SKM-1 (cell line): Measurements from ENCODE around the gene CLSTN2.

Source experiments
- DNase-seq: peaks from one replicate; lab custom pipeline; 2025; ENCODE audit not compliant: unreplicated experiment; lab: John Stamatoyannopoulos, UW

CLSTN2 gene

DNA sequence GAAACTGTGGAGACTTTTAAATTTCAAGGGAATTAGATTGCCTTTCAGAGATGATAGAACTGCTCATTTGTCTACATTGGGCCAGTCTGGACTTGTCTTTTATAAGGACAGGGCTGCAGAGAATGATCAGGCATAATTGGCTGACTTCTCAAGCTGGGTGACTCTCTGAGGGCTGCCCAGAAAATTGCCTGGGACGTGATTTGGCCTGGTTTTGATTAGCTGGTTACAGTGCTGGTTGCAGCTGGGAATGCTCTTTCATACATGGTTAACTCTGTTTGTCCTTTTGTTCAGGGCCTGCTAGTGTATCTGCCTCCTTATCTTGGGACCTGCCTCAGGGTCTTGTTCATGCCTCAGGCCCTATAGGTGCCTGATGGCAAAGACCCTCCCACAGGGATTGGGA, 245.6 kb downstream of the CLSTN2 start:
- DNase-seq: no peak

DNA sequence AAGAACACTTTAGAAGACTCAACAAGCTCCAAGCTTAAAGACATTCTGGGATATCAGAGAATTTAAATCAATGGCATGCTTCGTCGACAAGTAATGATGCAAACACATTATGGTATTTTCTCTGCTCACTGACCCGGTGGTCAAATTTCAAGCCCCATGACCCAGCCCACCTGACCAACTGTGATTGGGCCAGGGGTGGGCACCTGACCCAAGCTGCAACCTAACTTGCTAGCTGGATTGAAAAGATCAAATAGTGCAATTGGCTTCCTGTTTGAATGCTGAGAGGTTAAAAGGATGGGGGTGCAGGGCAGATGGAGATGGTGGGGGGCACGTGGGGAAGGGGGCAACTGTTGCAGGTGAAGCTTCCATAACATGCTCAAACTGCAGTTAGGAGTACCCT, 250.4 kb downstream of the CLSTN2 start:
- no peak for DNase-seq

DNA sequence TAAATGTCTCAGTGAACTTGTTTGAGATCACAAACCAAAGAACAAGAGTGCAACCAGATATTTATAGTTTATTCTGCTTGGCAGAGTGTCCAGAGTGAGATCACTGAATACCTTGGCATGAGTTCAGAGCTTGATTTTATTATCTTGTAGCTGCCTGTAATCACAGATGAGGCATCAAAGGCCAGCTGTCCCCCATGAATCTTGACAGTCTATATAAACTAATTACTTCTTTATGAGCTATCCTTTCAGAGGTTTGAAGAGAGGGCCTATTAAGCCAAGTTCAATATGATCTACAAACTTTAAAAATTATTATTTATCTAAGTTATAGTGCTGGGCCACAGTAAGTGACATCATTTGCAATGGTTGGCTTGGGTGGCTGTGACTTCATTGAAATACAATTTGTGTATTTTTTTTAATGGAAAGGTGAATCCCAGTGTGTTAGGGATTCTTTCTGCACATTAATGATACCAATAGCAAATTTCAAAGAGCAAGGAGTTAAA, 251.5 kb downstream of the CLSTN2 start:
- DNase-seq: no peak

DNA sequence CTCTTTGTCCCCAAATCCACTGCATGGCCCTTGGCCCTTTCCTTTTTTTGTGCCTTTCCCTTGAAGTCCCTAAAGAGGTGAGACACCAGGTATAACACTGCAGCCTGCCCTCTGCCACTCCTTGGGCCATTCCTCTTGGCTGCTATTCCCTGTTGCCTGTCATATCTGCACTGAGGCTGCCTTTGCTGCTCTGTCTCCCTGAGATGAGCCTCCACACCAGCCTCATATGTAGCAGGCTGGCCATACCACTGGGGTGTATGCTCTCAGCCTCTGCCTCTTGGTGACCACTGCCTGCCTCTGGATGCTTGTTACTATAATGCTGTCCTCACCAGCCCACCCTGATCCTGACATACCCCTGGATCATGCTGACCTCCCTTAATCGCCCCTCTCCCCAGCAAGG, 252.0 kb downstream of the CLSTN2 start:
- DNase-seq: no peak

DNA sequence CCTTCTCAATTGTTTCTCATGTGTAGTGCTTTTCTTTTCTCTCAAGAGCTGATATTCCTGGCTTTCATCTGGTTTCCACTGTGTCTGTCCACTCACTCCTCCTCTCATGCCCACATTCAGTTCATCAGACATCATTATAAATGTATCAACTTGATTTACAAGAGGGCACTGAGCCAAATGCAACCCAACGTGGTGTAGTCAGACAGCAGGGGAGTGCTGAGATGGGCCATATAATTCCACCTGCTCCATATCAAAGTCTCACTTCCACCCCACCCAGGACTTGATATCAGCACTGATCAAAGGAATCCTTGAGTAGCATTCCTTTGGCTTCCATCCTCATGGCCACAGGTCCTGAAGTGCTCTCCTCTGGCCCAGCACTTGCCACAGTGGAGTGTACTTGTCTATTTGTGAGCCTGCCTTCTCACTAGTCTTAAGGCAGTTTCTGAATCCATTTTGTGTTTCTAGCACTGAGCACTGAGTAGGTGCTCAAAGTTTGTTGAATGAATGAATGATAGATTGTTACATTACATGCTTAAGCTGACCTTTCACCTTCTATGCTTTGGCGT, 252.8 kb downstream of the CLSTN2 start:
- DNase-seq: no peak

DNA sequence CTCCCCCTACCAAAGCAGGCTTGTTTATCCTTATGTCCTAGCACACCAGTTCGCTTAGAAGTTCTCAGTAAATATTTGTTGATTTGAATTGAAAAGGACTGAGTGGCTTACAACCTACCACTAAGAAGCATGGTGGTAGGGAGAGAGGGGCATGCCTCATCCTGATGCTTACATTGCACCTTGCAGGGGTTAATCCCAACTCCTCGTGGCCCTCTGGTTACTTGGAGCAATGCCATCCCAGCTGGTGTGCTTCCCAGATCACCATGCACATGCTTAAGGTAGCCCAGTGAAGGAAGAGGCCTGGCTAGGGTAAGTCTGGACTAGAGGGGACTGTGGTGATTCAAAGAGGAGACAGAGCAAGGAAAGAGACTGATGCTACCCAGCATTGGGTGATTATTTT, 253.3 kb downstream of the CLSTN2 start:
- DNase-seq: no peak

DNA sequence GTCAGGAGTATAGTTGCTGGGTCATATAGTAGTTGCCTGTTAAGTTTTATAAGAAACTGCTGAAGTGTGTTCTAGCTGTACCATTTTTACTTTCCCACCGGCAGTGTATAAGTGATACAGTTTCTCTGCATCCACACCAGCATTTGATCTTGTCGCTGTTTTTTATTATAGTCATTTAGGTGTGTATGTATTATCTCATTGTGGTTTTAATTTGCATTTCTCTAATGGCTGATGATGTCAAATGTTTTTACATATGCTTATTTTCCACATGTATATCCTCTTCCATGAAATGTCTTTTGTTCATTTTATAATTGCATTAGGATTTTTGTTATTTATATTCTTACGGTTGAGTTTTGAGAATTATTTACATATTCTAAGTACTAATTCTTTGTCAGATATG, 254.3 kb downstream of the CLSTN2 start:
- DNase-seq: no peak

DNA sequence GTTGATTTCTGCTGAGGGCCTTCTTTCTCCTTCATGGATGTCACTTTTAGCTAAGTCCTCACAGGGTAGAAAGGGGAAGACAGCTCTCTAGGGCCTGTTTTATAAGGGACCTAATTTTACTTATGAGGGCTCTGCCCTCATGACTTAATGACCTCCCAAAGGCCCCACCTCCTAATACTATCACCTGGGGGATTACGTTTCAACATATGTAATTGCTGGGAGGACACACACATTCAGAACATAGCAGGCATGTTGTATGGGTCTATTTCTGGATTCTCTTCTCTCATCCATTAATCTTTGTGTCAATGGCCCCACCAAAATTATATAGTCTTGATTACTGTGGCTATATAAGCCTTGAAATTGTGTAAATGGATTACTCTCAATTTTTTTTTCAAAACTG, 255.0 kb downstream of the CLSTN2 start:
- DNase-seq: no peak

DNA sequence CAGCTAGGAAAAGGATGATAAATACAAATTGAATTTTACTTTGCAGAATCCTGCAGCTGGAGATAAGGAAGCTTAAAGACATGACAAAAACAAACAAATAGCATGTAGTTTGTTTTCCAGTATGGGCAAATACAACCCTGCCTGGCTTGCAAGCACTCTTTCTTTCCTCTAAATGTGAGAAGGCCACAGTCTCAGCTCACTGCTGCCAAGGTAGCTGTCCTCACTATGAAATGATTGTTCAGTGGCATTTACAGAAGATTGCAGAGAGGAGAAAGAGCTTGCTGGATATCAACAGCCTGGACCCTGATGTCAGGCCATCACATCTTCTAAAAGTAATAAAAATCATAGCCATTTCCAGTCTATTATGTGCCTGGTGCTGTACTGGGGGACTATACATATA, 262.0 kb downstream of the CLSTN2 start:
- DNase-seq: no peak

DNA sequence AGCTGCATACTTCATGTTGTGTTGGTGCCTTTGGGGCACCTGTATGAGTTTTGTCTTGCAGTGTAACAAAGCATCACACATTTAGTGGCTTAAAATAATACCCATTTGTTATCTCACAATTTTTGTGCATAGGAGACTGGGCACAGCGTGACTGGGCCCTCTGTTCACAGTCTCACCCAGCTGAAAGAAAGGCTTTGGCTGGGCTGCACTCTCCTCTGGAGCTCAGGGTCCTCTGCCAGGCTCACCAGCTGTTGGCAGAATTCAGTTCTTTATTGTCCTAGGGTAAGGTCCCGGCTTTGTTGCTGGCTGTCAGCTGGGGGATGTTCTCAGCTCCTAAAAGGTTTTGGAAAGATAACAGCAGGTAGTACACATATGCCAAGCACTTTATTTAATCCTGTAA, 263.3 kb downstream of the CLSTN2 start:
- DNase-seq: no peak

DNA sequence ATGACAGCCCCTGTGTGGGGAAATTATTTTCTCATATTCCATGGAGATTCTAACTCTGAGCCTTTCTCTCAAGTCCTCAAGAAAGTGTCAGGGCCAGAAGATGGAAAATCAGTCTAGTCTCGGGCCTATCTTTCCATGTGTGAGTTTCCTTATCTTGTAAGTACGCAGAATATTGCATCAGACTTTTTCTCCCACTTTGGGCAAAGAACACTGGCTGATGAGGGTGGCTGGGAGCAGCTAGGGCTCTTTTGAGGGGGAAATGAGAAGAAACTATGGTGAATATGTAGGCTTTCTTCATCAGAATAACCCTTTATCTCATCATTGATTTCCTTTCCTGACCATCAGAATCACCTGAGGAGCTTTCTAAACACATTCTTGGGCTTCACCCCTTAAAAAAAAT, 264.0 kb downstream of the CLSTN2 start:
- DNase-seq: no peak

DNA sequence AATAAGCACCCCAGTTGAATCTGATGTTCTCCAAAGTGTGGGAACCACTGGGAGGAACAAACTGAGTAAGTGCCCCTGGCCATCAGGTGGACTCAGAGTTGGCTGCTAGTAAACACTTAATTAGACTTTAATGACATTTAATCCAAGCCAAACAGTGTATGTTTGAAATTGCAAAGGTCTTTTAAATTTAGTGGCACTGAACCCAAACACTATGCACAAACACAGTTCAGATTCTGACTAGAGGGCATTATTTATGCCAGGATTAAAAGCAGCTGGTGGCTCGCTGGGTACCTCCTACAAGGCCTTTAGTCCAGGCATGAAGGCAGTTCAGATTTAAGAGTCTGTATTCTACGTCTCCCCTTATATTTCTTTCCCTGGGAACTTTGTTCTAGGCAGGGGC, 264.8 kb downstream of the CLSTN2 start:
- no peak for DNase-seq

DNA sequence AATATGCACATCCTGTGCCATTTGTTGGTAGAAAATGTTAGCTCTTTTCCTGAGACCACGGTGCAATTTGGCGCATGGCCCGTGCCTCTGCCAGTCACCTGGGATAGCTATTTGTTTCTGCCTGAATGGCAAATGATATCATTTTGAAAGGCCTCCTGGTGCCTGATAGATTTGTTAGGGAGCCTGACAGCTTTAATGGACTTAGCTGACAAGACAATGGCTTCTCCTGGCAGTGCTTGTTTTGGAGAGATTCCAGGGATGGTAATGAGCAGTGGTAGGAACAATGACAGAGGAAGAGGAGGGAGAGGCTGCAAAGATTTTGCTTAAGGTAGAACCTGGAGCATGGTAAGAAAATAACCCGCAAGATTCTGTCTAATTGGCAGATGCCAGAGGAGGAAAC, 268.5 kb downstream of the CLSTN2 start:
- DNase-seq: no peak

DNA sequence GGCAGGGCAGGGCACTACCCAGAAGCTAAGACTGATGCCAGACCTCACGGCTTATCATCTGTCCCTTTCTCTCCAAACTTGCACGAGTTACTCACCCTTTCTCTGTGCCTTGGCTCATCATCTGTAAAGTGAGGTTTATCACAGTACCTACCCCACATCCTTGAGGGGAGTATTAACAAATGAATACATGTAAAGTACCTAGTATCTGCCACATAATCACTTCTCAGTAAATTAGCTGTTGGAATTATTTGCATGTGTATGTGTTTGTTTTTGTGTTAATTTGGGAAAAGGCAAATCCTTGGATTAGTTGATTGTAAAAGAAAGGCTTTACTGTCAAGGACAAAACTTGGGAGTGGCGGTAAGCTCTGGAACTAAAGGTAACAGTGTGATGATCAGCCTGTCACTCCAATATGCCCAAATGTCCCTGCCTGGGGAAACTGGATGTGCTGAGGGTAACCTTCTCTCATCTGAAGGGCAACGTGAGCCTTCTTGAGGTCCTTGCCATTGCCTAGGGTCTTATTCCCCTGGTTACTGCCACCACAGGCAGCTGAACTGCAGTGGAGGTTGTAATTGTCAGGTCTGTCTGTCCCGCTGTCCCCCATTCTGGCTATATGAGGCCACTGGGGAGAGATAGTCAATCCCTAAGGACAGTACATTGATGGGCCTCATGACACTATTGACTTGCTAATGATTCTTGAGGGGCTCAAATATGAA, 269.4 kb downstream of the CLSTN2 start:
- no peak for DNase-seq

DNA sequence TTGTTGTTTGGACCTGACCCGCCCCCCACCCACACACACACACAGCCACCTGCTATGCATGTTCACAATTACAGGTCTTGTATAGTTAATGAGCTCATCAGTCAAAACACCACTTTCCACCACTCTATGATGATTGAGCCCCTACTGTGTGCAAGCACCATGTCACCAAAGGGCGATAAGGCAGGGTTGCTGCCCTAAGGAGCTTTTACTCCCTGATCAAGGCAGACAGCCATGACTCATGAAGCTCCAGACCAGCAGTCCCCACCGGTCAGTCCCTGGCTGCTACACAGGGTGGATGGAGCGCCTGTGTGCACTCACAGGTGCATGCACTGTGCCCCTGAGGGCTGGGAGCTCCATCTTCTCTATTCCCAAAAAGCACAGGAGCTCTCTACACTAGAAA, 270.6 kb downstream of the CLSTN2 start:
- no peak for DNase-seq

DNA sequence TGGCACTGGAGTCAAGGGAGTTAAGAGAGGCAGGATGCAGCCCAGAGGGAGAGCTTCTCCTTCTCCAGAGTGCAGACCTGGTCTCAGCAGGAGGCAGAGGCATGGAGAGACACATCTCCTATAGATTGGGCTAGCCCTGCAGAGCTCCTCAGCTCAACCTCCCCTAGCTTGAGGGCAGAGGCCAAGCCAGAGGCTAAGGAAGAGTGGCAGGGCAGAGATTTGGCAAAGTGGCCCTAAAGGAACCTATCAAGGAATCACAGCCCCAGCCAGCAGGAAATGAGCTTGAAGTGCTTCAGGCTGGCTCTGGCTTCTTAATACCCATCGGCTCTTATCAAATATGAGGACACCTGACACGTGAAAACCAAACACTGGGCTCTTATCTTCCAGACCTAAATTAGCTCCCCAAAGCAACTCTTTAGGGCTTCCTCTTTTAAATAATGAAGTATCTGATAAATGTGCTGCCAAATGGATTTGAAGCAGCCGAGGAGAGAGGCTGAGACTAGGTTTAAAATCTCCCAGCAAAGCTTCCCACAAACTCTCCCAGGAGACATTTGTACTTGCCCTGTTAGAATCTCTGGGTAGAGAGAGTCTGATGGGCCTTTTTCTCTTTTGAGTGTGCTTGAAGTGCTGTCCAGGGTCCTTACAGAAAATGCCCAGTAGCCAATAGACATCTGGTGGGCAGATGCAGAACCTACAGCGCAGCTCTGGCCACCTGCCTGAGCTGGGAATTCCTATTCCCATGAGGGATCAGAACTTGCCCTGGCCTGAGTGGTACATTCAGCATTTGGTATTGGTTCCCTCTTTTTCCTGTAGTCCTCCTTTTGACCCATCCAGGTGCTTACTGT, 271.4 kb downstream of the CLSTN2 start:
- no peak for DNase-seq

DNA sequence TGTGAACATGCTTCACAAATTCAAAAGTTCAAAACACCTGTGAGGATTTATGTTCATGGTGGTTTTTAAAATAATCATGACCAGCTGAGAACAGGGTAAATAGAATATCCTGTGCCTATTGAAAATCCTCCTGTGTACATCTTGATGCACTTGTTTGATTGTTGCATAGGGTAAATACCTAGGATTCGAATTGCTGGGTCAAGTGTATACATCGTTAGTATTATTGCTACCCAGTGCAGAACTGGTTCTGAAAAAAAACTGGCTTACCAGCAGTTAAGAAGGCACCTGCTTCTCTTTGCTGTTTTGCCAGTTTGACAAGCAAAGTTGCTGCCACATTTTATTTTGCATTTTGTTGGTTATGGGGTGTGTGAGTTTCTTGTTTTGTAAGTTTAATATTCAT, 272.6 kb downstream of the CLSTN2 start:
- DNase-seq: no peak

DNA sequence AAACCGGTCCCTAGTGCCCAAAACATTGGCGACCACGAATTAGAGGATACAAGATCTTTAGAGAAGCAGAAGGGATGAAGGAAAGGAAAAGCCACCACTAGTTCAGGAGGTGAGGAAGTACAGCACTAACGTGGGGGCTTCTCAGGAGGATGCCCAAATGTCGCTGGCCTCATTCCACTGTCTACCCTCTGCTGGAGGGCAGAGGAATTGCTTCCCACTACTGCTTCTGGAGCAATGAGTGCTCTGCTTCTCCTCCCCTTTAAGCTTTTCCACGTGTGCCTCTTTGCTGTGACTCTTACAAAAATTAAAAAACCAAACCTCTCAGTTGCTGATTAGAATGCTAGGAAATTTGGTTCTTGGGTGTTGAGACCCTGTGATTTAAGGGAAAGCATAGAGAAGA, 281.3 kb downstream of the CLSTN2 start:
- no peak for DNase-seq

DNA sequence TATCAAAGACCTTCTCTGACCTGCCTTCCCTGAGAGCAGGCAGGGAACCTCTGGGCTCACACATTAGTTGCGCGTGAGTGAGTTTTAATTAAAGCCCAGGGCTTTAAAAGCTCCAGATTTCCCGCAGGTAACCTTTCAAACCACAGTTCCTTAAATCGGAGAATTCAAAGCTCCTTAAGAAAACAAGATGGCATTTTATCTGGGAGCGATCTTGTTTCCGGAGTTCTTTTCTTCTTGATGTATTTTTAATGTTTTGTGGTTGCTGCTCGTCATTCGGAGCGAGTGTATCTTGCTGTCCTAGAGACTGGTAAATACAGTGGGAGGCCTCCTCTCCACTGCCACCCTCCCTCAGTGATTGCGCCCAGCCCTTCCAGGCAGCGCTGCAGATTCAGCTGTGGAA, 284.3 kb downstream of the CLSTN2 start:
- no peak for DNase-seq

DNA sequence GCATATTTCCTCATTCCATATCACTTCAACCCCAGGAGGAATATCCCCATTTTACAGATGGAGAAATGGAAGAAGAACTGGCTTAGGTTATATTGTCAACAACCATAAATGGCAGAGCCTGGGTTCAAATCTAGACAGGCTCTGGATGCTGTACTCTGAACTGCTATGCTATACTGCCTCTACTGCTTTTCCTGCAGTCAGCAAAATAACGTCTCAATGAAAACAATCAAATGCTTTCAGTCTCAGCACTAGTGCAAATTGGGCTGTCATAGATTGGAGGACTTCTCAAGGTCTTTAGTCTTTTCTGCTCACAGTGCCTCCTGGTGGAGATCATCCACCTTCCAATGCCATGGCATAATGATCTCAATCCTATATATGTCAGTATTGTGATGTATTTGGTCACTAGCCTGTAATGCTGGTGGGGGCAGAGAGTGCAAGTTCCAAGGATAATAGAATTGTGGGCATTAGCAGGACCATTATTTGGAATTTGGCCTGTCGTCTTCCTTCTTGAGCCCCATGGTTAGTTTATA, 285.0 kb downstream of the CLSTN2 start:
- no peak for DNase-seq

DNA sequence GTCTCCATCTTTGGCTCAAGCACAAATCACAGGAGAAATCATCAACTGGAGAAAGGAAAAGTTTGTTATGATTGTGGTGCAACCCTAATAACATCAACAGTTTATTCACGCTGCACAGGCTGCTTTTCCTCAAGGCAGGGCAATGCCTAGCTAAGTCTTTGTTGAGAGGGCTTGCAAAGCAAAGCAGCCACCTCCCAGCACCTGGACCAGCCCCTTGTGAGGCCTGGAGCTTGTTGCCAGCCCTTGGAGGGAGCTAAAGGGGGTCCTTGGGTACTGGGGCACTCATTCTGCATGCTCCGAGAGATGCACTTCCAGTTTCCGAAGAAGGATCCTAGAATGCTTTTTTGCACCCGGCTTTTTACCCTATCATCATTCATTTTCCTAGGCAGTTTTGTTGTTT, 288.2 kb downstream of the CLSTN2 start:
- no peak for DNase-seq

DNA sequence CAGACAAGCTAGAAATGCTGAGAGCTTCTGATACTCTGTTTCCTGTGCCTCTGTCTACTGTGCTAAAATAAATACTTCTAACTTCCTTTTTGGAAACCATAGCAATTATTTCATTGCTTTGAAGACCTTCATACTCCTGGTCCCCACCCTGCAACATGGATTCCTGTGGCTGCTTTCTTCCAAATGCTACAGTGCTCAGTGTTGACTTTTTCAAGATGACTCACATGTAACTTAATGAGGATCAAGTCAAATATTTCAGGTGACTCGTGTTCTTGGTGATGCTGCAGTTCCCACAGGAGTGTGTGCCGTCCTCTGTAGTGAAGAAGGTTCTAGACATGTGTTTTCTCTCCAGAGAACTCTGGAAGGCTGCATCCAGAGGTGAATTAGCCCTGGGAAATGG, 288.6 kb downstream of the CLSTN2 start:
- DNase-seq: no peak
